CD4-positive, alpha-beta memory T cell (primary cell): ENCODE data around the gene RBM20. TPM values are rescaled to one million over a fixed set of nuclear protein-coding genes. Genes with fewer than 3 reads are reported as not detected.

Experiments
- CTCF ChIA-PET: fragments of 350-600 bp; sonication (Branson Sonifier 250); formaldehyde crosslinking; loops from one replicate; lab custom pipeline; 2021; ENCODE audit warnings: inconsistent platforms; ENCODE audit not compliant: partially characterized antibody; lab: Charles Lee
- POLR2A ChIA-PET: fragments of 350-600 bp; sonication (Branson Sonifier 250); formaldehyde crosslinking; loops from one replicate; lab custom pipeline; 2021; ENCODE audit not compliant: partially characterized antibody; lab: Charles Lee
- DNase-seq, 5 donors: peaks; one replicate each; pipeline versions ENCODE4 v3.0.0 to v3.0.0-alpha.2; 2020 to 2022; ENCODE audit warnings: mixed read lengths in 1 of 5
- H3K27ac ChIP-seq: one replicate; pipeline ENCODE4 v1.7.0; 2013; ENCODE audit warnings: low read depth, low read length
- H3K27me3 ChIP-seq: 2 replicates; pipeline ENCODE4 v1.7.0; 2013; ENCODE audit warnings: mild to moderate bottlenecking, low read length, moderate library complexity; ENCODE audit not compliant: insufficient read depth
- H3K36me3 ChIP-seq: 2 replicates; pipeline ENCODE4 v1.7.0; 2013; ENCODE audit warnings: mild to moderate bottlenecking, low read length, moderate library complexity; ENCODE audit not compliant: insufficient read depth
- H3K4me1 ChIP-seq: 2 replicates; pipeline ENCODE4 v1.7.0; 2013; ENCODE audit warnings: mild to moderate bottlenecking, low read length, moderate library complexity; ENCODE audit not compliant: insufficient read depth
- H3K4me3 ChIP-seq, 2 donors: one replicate each; pipeline ENCODE4 v1.7.0; 2013; ENCODE audit warnings: low read length in 2 of 2, mild to moderate bottlenecking in 1 of 2
- H3K9me3 ChIP-seq, 2 donors: one replicate each; pipeline ENCODE4 v1.7.0; 2013; ENCODE audit warnings: low read length in 2 of 2, control low read depth in 1 of 2; ENCODE audit not compliant: control insufficient read depth in 1 of 2
- H3K27ac Mint-ChIP-seq, 7 donors: one replicate each; pipeline ENCODE4 v1.8.0; 2020 to 2021; ENCODE audit warnings: mixed read lengths in 7 of 7, mild to moderate bottlenecking in 6 of 7, inconsistent platforms in 3 of 7, moderate library complexity in 3 of 7
- H3K27me3 Mint-ChIP-seq, 2 donors: one replicate each; pipeline ENCODE4 v1.8.0; 2020 to 2021; ENCODE audit warnings: mixed read lengths in 2 of 2
- H3K36me3 Mint-ChIP-seq, 2 donors: one replicate each; pipeline ENCODE4 v1.8.0; 2020 to 2021; ENCODE audit warnings: mixed read lengths in 2 of 2, inconsistent platforms in 1 of 2, mild to moderate bottlenecking in 1 of 2
- H3K4me1 Mint-ChIP-seq, 4 donors: one replicate each; pipeline ENCODE4 v1.8.0; 2020 to 2021; ENCODE audit warnings: mixed read lengths in 4 of 4, mild to moderate bottlenecking in 1 of 4
- H3K4me3 Mint-ChIP-seq, 8 donors: one replicate each; pipeline ENCODE4 v1.8.0; 2020 to 2021; ENCODE audit warnings: mixed read lengths in 8 of 8, mild to moderate bottlenecking in 7 of 8, moderate library complexity in 6 of 8, inconsistent platforms in 3 of 8
- H3K9me3 Mint-ChIP-seq, 8 donors: one replicate each; pipeline ENCODE4 v1.8.0; 2020 to 2021; ENCODE audit warnings: mixed read lengths in 8 of 8, mild to moderate bottlenecking in 5 of 8, inconsistent platforms in 3 of 8, moderate library complexity in 1 of 8
- intact Hi-C: fragments of 100-400 bp; cut with micrococcal nuclease; formaldehyde crosslinking; loops from one replicate; pipeline ENCODE4 v1.15.1; 2023
- polyA plus RNA-seq, 2 donors: library from polyadenylated mRNA; unstranded; fragments of 300-500 nt; fragmentation: Illumina TruSeq; gene quantifications; one replicate each; pipeline ENCODE4 v1.2.3, GENCODE V29; 2021
- total RNA-seq, 2 experiments: library from RNA; stranded (reverse); gene quantifications; one replicate each; pipeline ENCODE4 v1.2.3, GENCODE V29; 2021

The RBM20 gene
- total and polyA plus RNA-seq, 4 experiments from 2014 or later, result 0.03 TPM; not detected in 3

GRCh38 chr10:110698340-110698739 lies 54.2 kb downstream of the RBM20 start:
- H3K9me3 ChIP-seq, result no peaks in the 10 kb centered on the region
- peaks cover 0 to 3% of the 10 kb centered on the region in 2 donors for H3K36me3 Mint-ChIP-seq
- H3K4me1 ChIP-seq, result no peaks in the 10 kb centered on the region
- peaks cover 0 to 2% (median 1%) of the 10 kb centered on the region in 8 donors for H3K9me3 Mint-ChIP-seq
- H3K27ac Mint-ChIP-seq, result no peak overlapping the region
- peaks cover 0 to 2% of the 10 kb centered on the region in 2 donors for H3K27me3 Mint-ChIP-seq
- no peak overlapping the region for H3K4me3 Mint-ChIP-seq
- no peaks in the 10 kb centered on the region for H3K36me3 ChIP-seq
- H3K27ac ChIP-seq, result no peak overlapping the region
- intact Hi-C loops, result no loop called here
- no peaks in the 10 kb centered on the region for H3K4me1 Mint-ChIP-seq
- no peaks in the 10 kb centered on the region for H3K27me3 ChIP-seq
- POLR2A ChIA-PET, result no interaction called here
- no peak for DNase-seq
- no peak overlapping the region for H3K4me3 ChIP-seq
- CTCF ChIA-PET, result interaction anchor here (1.0 kb wide), 1 partner anchor 9 kb away, joined by 4 read pairs; no protein-coding TSS in a partner anchor

- H3K36me3 Mint-ChIP-seq, result peaks cover 0 to 2% of the 10 kb centered on the region in 2 donors
- no peak overlapping the region for H3K4me3 Mint-ChIP-seq
- peaks cover 0 to 2% (median 0%) of the 10 kb centered on the region in 8 donors for H3K9me3 Mint-ChIP-seq
- Histone ChIP-seq H3K4me1 (no peaks in the 10 kb centered on the region), H3K4me3 (no peak overlapping the region), H3K36me3 (no peaks in the 10 kb centered on the region), H3K27me3 (no peaks in the 10 kb centered on the region), H3K27ac (no peak overlapping the region), H3K9me3 (no peaks in the 10 kb centered on the region)
- intact Hi-C loops, result no loop called here
- H3K27me3 Mint-ChIP-seq, result peaks cover 0 to 2% of the 10 kb centered on the region in 2 donors
- no peak overlapping the region for H3K27ac Mint-ChIP-seq
- ChIA-PET POLR2A (no interaction called here), CTCF (interaction anchor here (1.0 kb wide), 1 partner anchor 8 kb away, joined by 4 read pairs; no protein-coding TSS in a partner anchor)
- no peaks in the 10 kb centered on the region for H3K4me1 Mint-ChIP-seq
- no peak for DNase-seq
Measured at GRCh38 chr10:110698782-110699201, 54.7 kb downstream of the RBM20 start.

GRCh38 chr10:110699859-110700468 lies 55.8 kb downstream of the RBM20 start:
- peaks cover 0 to 2% of the 10 kb centered on the region in 2 donors for H3K27me3 Mint-ChIP-seq
- H3K9me3 Mint-ChIP-seq, result peaks cover 0 to 4% (median 1%) of the 10 kb centered on the region in 8 donors
- peaks cover 0 to 2% of the 10 kb centered on the region in 2 donors for H3K36me3 Mint-ChIP-seq
- ChIA-PET CTCF (no interaction called here), POLR2A (no interaction called here)
- Histone ChIP-seq H3K4me3 (no peak overlapping the region), H3K27me3 (no peaks in the 10 kb centered on the region), H3K9me3 (no peaks in the 10 kb centered on the region), H3K27ac (no peak overlapping the region), H3K36me3 (no peaks in the 10 kb centered on the region), H3K4me1 (no peaks in the 10 kb centered on the region)
- intact Hi-C loops, result no loop called here
- H3K4me1 Mint-ChIP-seq, result no peaks in the 10 kb centered on the region
- no peak overlapping the region for H3K4me3 Mint-ChIP-seq
- no peak for DNase-seq
- no peak overlapping the region for H3K27ac Mint-ChIP-seq

- Mint-ChIP-seq H3K36me3 (peaks cover 0 to 2% of the 10 kb centered on the region in 2 donors), H3K4me3 (no peak overlapping the region), H3K4me1 (no peaks in the 10 kb centered on the region), H3K9me3 (peaks cover 0 to 4% (median 1%) of the 10 kb centered on the region in 8 donors), H3K27me3 (peaks cover 0 to 2% of the 10 kb centered on the region in 2 donors), H3K27ac (no peak overlapping the region)
- CTCF ChIA-PET, result no interaction called here
- Histone ChIP-seq H3K27ac (no peak overlapping the region), H3K9me3 (no peaks in the 10 kb centered on the region), H3K36me3 (no peaks in the 10 kb centered on the region), H3K4me3 (no peak overlapping the region), H3K4me1 (no peaks in the 10 kb centered on the region), H3K27me3 (no peaks in the 10 kb centered on the region)
- POLR2A ChIA-PET, result no interaction called here
- no peak for DNase-seq
- intact Hi-C loops, result no loop called here
Measured at GRCh38 chr10:110700947-110701616, 56.9 kb downstream of the RBM20 start.

- intact Hi-C loops, result no loop called here
- peaks cover 0 to 2% of the 10 kb centered on the region in 2 donors for H3K36me3 Mint-ChIP-seq
- Histone ChIP-seq H3K27me3 (no peaks in the 10 kb centered on the region), H3K27ac (no peak overlapping the region), H3K4me3 (no peak overlapping the region), H3K4me1 (no peaks in the 10 kb centered on the region), H3K36me3 (no peaks in the 10 kb centered on the region), H3K9me3 (no peaks in the 10 kb centered on the region)
- no peak for DNase-seq
- no peaks in the 10 kb centered on the region for H3K4me1 Mint-ChIP-seq
- ChIA-PET CTCF (no interaction called here), POLR2A (no interaction called here)
- peaks cover 0 to 4% (median 1%) of the 10 kb centered on the region in 8 donors for H3K9me3 Mint-ChIP-seq
- no peak overlapping the region for H3K4me3 Mint-ChIP-seq
- no peak overlapping the region for H3K27ac Mint-ChIP-seq
- peaks cover 0 to 2% of the 10 kb centered on the region in 2 donors for H3K27me3 Mint-ChIP-seq
Measured at GRCh38 chr10:110701617-110701971, 57.5 kb downstream of the RBM20 start.

- intact Hi-C loops, result no loop called here
- H3K27me3 Mint-ChIP-seq, result peaks cover 0 to 2% of the 10 kb centered on the region in 2 donors
- H3K27ac ChIP-seq, result no peak overlapping the region
- no peaks in the 10 kb centered on the region for H3K36me3 Mint-ChIP-seq
- H3K4me1 Mint-ChIP-seq, result no peaks in the 10 kb centered on the region
- no peaks in the 10 kb centered on the region for H3K4me1 ChIP-seq
- ChIA-PET CTCF (no interaction called here), POLR2A (no interaction called here)
- no peak overlapping the region for H3K4me3 ChIP-seq
- no peak for DNase-seq
- no peak overlapping the region for H3K4me3 Mint-ChIP-seq
- H3K9me3 ChIP-seq, result no peaks in the 10 kb centered on the region
- H3K27me3 ChIP-seq, result no peaks in the 10 kb centered on the region
- H3K27ac Mint-ChIP-seq, result no peak overlapping the region
- H3K9me3 Mint-ChIP-seq, result peaks cover 0 to 4% (median 1%) of the 10 kb centered on the region in 8 donors
- no peaks in the 10 kb centered on the region for H3K36me3 ChIP-seq
Measured at GRCh38 chr10:110704070-110704469, 59.9 kb downstream of the RBM20 start.

- Mint-ChIP-seq H3K27ac (no peak overlapping the region), H3K4me3 (no peak overlapping the region), H3K36me3 (no peaks in the 10 kb centered on the region), H3K4me1 (no peaks in the 10 kb centered on the region), H3K9me3 (peaks cover 0 to 4% (median 1%) of the 10 kb centered on the region in 8 donors), H3K27me3 (peaks cover 0 to 2% of the 10 kb centered on the region in 2 donors)
- Histone ChIP-seq H3K9me3 (no peaks in the 10 kb centered on the region), H3K27me3 (no peaks in the 10 kb centered on the region), H3K4me3 (no peak overlapping the region), H3K27ac (no peak overlapping the region), H3K36me3 (no peaks in the 10 kb centered on the region), H3K4me1 (no peaks in the 10 kb centered on the region)
- ChIA-PET POLR2A (no interaction called here), CTCF (no interaction called here)
- intact Hi-C loops, result no loop called here
- no peak for DNase-seq
Measured at GRCh38 chr10:110704906-110705476, 60.9 kb downstream of the RBM20 start.
